ENCODE measurements around the gene CDC37. TPM values are rescaled to one million over a fixed set of nuclear protein-coding genes. Genes with fewer than 3 reads are reported as not detected.

Gene CDC37
- total RNA-seq, 1 experiment from 2014 or later: 260 TPM

DNA sequence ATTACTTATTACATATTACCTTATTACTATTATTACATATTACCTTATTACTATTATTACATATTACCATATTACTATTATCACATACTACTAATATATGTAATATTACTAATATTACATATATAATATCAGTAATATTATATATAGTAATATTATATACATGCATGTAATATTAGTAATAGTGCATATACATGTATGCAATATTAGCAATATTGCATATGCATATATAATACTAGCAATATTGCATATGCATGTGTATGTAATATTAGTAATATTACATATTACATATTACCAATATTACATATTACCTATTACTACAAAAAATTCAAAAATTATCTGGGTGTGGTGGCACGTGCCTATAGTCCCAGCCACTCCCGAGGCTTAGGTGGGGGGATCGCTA, 39.4 kb upstream of the CDC37 start:
- H3K4me1 ChIP-seq (ENCODE audit: control insufficient read depth in 1 of 2, insufficient read depth in 2 of 2, low read length in 2 of 2): no peaks in the 10 kb centered on the region
- H4K20me1 ChIP-seq (ENCODE audit: insufficient read depth): no peaks in the 10 kb centered on the region
- no peak overlapping the region for H3K4me3 ChIP-seq (replicated peaks in 1 of 2; ENCODE audit: low read depth in 1 of 2, low read length in 2 of 2)
- H3K4me2 ChIP-seq (ENCODE audit: low read length): no peak overlapping the region
- no peaks in the 10 kb centered on the region for H3K27me3 ChIP-seq (ENCODE audit: insufficient read depth, low read length)
- RAD21 ChIA-PET (ENCODE audit: low non-redundant PET in 1 of 2, low total read pairs in 2 of 2, uncharacterized antibody in 2 of 2, unreplicated experiment in 2 of 2): no interaction called here
- no peak overlapping the region for H2AFZ ChIP-seq (ENCODE audit: low read depth, low read length, poor library complexity, severe bottlenecking)
- H3K9me2 ChIP-seq (ENCODE audit: insufficient read depth): no peaks in the 10 kb centered on the region
- CTCF ChIA-PET: no interaction called here
- no peak overlapping the region for H3K27ac ChIP-seq (ENCODE audit: low read depth, low read length)
- DNase-seq (ENCODE audit: low read depth, low spot score) (no peak), ATAC-seq (no peak)
- POLR2A ChIA-PET: no interaction called here
- no peaks in the 10 kb centered on the region for H3K9me3 ChIP-seq (ENCODE audit: control insufficient read depth in 1 of 2, insufficient read depth in 1 of 2, low read depth in 1 of 2, low read length in 2 of 2)
- peaks cover 35% of the 10 kb centered on the region for H3K79me2 ChIP-seq (ENCODE audit: insufficient read depth, low read length)
- H3K36me3 ChIP-seq (ENCODE audit: control insufficient read depth in 1 of 2, insufficient read depth in 2 of 2, low read length in 2 of 2): no peaks in the 10 kb centered on the region; a peak in 2 of 4 replicates
- BruUV-seq (replicated peaks): no TSS peak
- intact Hi-C loops (cut with micrococcal nuclease): no loop called here
- no peak overlapping the region for H3K9ac ChIP-seq (ENCODE audit: low read length)
- no peak for TF ChIP-seq CEBPB (IDR thresholded peaks at IDR 0.05; ENCODE audit: low read depth)
- TF ChIP-seq POLR2A (IDR thresholded peaks at IDR 0.05; ENCODE audit: borderline replicate concordance, extremely low read depth, insufficient read depth, insufficient read length): no peak
- no peak for TF ChIP-seq ELF1 (IDR thresholded peaks at IDR 0.05; ENCODE audit: borderline replicate concordance, low read depth)
- TF ChIP-seq JUND (IDR thresholded peaks at IDR 0.05): no peak
- TF ChIP-seq SRF (IDR thresholded peaks at IDR 0.05; ENCODE audit: low read depth): no peak
- TF ChIP-seq EGR1 (IDR thresholded peaks at IDR 0.05; ENCODE audit: low read depth): no peak
- TF ChIP-seq, protein P1, sequence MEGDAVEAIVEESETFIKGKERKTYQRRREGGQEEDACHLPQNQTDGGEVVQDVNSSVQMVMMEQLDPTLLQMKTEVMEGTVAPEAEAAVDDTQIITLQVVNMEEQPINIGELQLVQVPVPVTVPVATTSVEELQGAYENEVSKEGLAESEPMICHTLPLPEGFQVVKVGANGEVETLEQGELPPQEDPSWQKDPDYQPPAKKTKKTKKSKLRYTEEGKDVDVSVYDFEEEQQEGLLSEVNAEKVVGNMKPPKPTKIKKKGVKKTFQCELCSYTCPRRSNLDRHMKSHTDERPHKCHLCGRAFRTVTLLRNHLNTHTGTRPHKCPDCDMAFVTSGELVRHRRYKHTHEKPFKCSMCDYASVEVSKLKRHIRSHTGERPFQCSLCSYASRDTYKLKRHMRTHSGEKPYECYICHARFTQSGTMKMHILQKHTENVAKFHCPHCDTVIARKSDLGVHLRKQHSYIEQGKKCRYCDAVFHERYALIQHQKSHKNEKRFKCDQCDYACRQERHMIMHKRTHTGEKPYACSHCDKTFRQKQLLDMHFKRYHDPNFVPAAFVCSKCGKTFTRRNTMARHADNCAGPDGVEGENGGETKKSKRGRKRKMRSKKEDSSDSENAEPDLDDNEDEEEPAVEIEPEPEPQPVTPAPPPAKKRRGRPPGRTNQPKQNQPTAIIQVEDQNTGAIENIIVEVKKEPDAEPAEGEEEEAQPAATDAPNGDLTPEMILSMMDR (IDR thresholded peaks at IDR 0.05 in 2 of 3, conservative IDR thresholded peaks at IDR 0.05 in 1 of 3; ENCODE audit: borderline replicate concordance in 1 of 3, insufficient read depth in 1 of 3, low read depth in 2 of 3, low read length in 2 of 3): no peak
- TF ChIP-seq, protein P2, sequence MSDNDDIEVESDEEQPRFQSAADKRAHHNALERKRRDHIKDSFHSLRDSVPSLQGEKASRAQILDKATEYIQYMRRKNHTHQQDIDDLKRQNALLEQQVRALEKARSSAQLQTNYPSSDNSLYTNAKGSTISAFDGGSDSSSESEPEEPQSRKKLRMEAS (IDR thresholded peaks at IDR 0.05): no peak
- TF ChIP-seq FOSL1 (IDR thresholded peaks at IDR 0.05; ENCODE audit: low read depth): no peak

DNA sequence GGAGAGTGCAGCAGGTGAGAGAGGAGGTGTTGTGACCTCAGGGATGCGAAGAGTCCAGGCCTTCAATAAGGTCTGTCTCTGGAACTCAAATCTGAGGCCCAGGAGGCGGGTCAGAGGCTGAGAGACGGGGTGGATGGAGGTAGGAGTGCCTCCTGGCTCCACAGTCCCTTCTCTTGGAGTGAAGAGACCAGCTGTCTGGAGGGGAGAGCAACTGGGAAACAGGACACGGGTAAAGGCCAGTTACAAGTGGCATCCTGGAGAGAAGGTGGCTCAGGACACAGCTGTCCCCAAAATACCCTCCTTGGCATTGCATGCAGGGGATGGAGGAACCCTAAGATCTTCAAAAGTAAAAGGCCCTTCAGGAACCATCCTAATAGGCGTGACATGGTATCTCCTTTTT, 36.2 kb upstream of the CDC37 start:
- Histone ChIP-seq H3K9ac (ENCODE audit: low read length) (no peak overlapping the region), H3K9me3 (ENCODE audit: control insufficient read depth in 1 of 2, insufficient read depth in 1 of 2, low read depth in 1 of 2, low read length in 2 of 2) (no peaks in the 10 kb centered on the region), H3K4me1 (ENCODE audit: control insufficient read depth in 1 of 2, insufficient read depth in 2 of 2, low read length in 2 of 2) (peaks cover 0 to 2% of the 10 kb centered on the region in 2 experiments; a peak in 2 of 4 replicates), H3K36me3 (ENCODE audit: control insufficient read depth in 1 of 2, insufficient read depth in 2 of 2, low read length in 2 of 2) (no peaks in the 10 kb centered on the region; a peak in 1 of 4 replicates), H3K27me3 (ENCODE audit: insufficient read depth, low read length) (no peaks in the 10 kb centered on the region), H4K20me1 (ENCODE audit: insufficient read depth) (no peaks in the 10 kb centered on the region), H2AFZ (ENCODE audit: low read depth, low read length, poor library complexity, severe bottlenecking) (no peak overlapping the region), H3K4me3 (replicated peaks in 1 of 2; ENCODE audit: low read depth in 1 of 2, low read length in 2 of 2) (no peak overlapping the region), H3K79me2 (ENCODE audit: insufficient read depth, low read length) (peaks cover 50% of the 10 kb centered on the region), H3K27ac (ENCODE audit: low read depth, low read length) (no peak overlapping the region), H3K9me2 (ENCODE audit: insufficient read depth) (no peaks in the 10 kb centered on the region), H3K4me2 (ENCODE audit: low read length) (no peak overlapping the region)
- ChIA-PET CTCF (no interaction called here), POLR2A (no interaction called here), RAD21 (ENCODE audit: low non-redundant PET in 1 of 2, low total read pairs in 2 of 2, uncharacterized antibody in 2 of 2, unreplicated experiment in 2 of 2) (no interaction called here)
- no TSS peak for BruUV-seq (replicated peaks)
- no peak for TF ChIP-seq EGR1 (IDR thresholded peaks at IDR 0.05; ENCODE audit: low read depth)
- no peak for TF ChIP-seq JUND (IDR thresholded peaks at IDR 0.05)
- TF ChIP-seq ELF1 (IDR thresholded peaks at IDR 0.05; ENCODE audit: borderline replicate concordance, low read depth): no peak
- no peak for ATAC-seq
- intact Hi-C loops (cut with micrococcal nuclease): no loop called here
- no peak for DNase-seq (ENCODE audit: low read depth, low spot score)
